Activated naive CD8-positive, alpha-beta T cell (primary cell): ENCODE results near the gene RAB10.
"Not testable (repeated sequence)": the region's sequence is repeated elsewhere in the genome, so short reads cannot be mapped to it uniquely, and the experiment has no call there.

Experiments
- H3K27ac Mint-ChIP-seq: one replicate; pipeline ENCODE4 v1.8.0; 2021; ENCODE audit warnings: mixed read lengths
- H3K27me3 Mint-ChIP-seq: one replicate; pipeline ENCODE4 v1.8.0; 2021; ENCODE audit warnings: mixed read lengths
- H3K36me3 Mint-ChIP-seq: one replicate; pipeline ENCODE4 v1.8.0; 2021; ENCODE audit warnings: mixed read lengths
- H3K4me1 Mint-ChIP-seq: one replicate; pipeline ENCODE4 v1.8.0; 2021; ENCODE audit warnings: low read depth, mixed read lengths
- H3K4me3 Mint-ChIP-seq: one replicate; pipeline ENCODE4 v1.8.0; 2021; ENCODE audit warnings: mild to moderate bottlenecking, mixed read lengths
- H3K9me3 Mint-ChIP-seq: one replicate; pipeline ENCODE4 v1.8.0; 2021; ENCODE audit warnings: low read depth, mixed read lengths

RAB10 gene

DNA sequence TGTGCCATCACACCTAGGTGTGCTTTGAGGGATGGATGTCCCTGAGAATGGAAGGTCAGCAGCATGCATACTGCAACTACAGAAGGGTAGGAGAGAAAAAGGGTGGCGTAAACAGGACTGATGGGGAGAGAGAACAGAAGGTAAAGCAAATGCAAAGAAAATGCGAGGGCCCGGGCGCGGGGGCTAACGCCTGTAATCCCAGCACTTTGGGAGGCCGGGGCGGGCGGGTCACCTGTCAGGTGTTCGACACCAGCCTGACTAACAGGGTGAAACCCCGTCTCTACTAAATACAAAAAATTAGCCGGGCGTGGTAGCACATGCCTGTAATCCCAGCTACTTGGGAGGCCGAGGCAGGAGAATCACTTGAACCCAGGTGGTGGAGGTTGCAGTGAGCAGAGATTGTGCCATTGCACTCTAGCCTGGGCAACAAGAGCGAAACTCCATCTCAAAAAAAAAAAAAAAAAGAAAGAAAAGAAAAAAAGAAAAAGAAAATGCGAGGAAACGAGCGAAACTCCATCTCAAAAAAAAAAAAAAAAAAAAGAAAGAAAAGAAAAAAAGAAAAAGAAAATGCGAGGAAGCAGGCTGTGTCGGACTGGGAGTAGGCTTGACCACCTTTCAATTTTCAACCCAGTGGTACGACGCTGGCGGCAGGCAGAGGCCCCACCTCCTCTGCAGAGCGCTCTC lies 1.2 kb upstream of the RAB10 start:
- H3K36me3 Mint-ChIP-seq, H3K27me3 Mint-ChIP-seq, H3K9me3 Mint-ChIP-seq: not testable (repeated sequence)
- Mint-ChIP-seq H3K27ac (peak overlapping the region; percentile 90), H3K4me1 (peaks cover 25% of the 10 kb centered on the region), H3K4me3 (peak overlapping the region; percentile 92)

DNA sequence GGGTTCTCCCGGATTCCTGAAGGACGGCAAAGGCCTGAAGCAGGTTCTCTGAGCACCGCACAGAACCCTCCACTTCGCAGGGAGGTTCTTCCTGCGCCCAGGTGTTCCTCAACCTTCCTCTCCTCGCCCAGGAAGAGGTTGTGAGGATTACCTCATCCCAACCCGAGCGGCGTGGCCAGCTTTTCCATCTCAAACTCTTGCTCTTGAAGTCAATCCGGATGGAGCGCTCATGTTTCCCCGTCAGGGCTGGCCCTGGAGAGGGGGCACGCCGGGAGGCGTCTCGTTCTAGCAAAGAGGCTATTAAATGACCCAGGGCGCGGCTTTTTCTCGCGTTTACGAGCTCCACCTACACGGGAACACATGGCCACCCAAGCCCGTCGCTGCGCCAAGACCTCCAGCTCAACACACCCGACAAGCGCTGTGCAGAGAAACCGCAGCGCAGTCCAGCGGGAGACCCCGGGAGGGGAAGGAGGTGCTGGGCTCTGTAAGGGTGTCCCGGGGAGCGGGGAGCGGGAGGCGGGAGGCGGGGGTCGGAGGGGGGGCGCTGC lies 540 bp upstream of the RAB10 start:
- no peaks in the 10 kb centered on the region for H3K36me3 Mint-ChIP-seq
- H3K4me1 Mint-ChIP-seq: peaks cover 29% of the 10 kb centered on the region
- no peaks in the 10 kb centered on the region for H3K9me3 Mint-ChIP-seq
- H3K4me3 Mint-ChIP-seq: peak overlapping the region; percentile 92
- peak overlapping the region; percentile 90 for H3K27ac Mint-ChIP-seq
- H3K27me3 Mint-ChIP-seq: no peaks in the 10 kb centered on the region

DNA sequence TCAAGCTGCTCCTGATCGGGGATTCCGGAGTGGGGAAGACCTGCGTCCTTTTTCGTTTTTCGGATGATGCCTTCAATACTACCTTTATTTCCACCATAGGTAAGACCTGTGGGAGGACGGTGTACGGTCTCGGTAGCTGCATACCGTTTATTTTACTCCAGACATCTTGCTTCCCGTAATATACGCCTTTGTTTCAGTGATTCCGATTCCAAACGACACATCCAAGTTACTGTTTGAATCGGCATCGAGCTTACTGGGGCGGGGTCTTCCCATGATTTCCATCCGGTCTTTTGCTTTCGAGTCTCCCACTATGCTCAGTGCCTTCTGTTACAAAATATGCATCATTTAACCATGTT lies 731 bp downstream of the RAB10 start:
- Mint-ChIP-seq H3K4me3 (peak overlapping the region; percentile 92), H3K27ac (peak overlapping the region; percentile 93), H3K9me3 (no peaks in the 10 kb centered on the region), H3K27me3 (no peaks in the 10 kb centered on the region), H3K4me1 (peaks cover 32% of the 10 kb centered on the region), H3K36me3 (no peaks in the 10 kb centered on the region)

DNA sequence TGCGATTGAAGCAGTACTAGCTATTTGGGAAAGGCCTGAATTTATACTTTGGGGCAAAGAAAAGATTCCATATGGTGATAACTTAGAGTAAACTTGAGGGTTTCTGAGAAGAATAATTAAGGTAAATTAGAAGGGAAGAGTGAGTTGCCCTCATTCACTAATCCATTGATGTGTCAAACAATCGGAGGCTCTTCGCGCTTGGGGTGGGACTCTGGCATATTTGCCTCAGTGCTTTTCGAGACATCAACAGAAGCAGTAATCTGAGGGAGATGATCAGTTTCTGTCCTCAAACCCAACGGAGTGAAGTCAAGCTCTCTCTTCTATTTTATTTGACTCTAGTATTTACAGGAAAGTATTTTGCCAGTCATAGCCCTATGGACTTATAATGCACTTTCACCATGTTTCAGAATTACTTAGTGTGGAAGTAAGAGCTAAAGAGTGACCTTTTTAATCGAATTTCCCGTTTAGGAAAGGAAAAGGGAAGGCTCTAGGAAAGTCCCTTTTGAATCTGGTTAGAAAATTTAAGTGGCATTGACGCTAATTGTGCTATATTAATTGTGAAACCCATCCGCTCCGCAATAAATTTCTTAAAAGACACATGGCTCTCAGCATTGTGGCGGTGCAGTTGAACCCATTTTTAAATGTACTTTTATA lies 1.3 kb downstream of the RAB10 start:
- Mint-ChIP-seq H3K4me1 (peaks cover 36% of the 10 kb centered on the region), H3K4me3 (peak overlapping the region; percentile 92), H3K36me3 (no peaks in the 10 kb centered on the region), H3K27me3 (no peaks in the 10 kb centered on the region), H3K9me3 (no peaks in the 10 kb centered on the region), H3K27ac (peak overlapping the region; percentile 93)

DNA sequence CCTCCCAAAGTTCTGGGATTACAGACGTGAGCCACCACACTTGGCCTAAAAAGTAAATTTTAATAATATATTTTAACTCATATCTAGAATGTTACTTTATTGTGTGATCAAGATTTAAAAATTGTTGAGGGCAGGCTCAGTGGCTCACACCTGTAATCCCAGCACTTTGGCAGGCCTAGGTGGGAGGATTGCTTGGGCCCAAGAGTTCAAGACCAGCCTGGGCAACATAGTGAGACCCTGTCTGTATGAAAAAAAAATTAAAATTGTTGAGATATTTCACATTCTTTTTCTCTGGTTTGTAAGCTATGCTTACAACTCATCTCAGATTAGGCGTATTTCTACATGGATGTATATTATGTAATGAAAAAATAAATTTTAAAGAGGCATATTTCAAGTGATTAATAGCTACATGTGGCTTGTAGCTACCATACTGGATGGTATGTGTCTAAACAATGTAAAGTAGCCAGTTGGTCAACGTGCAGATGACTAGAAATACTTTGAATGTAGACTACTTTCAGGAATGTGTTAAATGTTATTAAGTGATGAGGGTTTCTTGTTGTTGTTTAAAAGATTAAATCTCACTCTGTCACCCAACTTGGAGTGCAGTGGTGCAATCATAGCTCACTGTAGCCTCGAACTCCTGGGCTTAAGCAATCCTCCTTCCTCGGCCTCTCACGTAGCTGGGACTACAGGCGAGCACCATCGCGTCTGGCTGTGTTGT lies 5.9 kb downstream of the RAB10 start:
- Mint-ChIP-seq H3K27ac (no peak overlapping the region), H3K9me3 (no peaks in the 10 kb centered on the region), H3K27me3 (no peaks in the 10 kb centered on the region), H3K4me3 (no peak overlapping the region), H3K36me3 (no peaks in the 10 kb centered on the region), H3K4me1 (peaks cover 66% of the 10 kb centered on the region)

DNA sequence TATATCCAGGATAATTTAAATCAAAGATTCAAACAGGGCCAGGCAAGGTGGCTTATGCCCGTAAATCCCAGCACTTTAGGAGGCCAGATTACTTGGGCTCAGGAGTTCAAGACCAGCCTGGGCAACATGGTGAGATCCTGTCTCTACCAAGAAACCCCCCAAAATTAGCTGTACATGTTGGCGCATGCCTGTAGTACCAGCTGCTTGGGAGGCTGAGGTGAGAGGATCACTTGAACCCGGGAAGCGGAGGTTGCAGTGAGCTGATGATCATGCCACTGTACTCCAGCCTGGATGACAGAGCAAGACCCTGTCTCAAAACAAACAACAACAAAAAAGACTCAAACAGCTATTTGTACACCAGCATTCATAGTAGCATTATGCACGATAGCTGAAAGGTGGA lies 9.2 kb downstream of the RAB10 start:
- no peaks in the 10 kb centered on the region for H3K9me3 Mint-ChIP-seq
- H3K36me3 Mint-ChIP-seq: peaks cover 4% of the 10 kb centered on the region
- no peaks in the 10 kb centered on the region for H3K27me3 Mint-ChIP-seq
- H3K27ac Mint-ChIP-seq: peak overlapping the region; percentile 18
- H3K4me3 Mint-ChIP-seq: no peak overlapping the region
- peaks cover 58% of the 10 kb centered on the region for H3K4me1 Mint-ChIP-seq

DNA sequence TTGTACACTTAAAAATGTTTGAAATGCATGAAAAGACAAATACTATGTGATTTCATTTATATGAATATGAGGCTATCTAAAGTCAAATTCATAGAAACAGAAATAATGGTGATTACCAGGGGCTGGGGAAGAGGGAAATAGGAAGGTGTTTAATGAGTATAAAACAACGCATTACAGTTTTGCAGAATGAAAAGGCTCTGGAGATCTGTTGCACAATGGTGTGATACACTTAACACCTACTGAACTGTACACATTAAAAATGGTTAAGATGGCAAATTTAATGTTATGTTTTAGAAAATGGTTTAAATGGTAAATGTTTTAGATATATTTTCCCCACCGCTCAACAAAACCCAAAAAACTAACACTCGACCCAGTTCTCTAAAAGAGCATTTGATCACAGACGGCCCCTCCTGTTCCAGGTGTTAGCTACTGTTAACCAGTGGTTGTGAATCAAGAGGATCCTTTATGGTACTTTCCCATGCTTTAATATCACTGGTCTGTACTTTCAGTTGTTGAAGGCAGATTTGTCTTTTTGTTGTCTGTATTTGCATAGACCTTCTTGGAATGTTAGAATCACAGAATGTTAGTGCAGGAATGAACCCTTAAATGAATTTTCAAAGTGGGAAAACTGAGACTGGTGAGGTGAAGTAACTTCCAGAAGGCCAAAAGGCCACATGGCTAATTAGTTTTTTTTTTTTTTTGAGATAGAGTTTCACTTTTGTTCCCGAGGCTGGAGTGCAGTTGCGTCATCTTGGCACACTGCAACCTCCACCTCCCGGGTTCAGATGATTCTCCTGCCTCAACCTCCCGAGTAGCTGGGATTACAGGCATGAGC lies 10.2 kb downstream of the RAB10 start:
- Mint-ChIP-seq H3K27me3 (no peaks in the 10 kb centered on the region), H3K4me3 (peak overlapping the region; percentile 52), H3K36me3 (peaks cover 6% of the 10 kb centered on the region), H3K27ac (peak overlapping the region; percentile 18), H3K4me1 (peaks cover 62% of the 10 kb centered on the region), H3K9me3 (no peaks in the 10 kb centered on the region)

DNA sequence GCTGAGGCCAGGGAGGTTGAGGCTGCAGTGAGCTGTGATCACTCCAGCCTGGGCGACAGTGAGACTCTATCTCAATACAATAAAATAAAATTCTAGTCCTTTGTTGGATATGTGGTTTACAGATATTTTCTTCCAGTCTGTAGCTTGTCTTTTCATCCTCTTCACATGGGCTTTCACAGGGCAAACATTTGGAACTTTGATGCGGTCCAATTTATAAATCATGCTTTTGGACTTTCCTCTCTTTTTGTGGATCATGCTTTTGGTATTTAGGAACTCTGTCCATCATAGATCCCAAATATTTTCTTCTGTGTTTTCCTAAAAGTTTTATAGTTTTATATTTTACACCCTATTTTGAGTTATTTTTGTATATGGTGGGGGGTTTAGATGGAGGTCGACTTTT lies 14.9 kb downstream of the RAB10 start:
- no peak overlapping the region for H3K4me3 Mint-ChIP-seq
- H3K27ac Mint-ChIP-seq: no peak overlapping the region
- H3K36me3 Mint-ChIP-seq: peaks cover 6% of the 10 kb centered on the region

DNA sequence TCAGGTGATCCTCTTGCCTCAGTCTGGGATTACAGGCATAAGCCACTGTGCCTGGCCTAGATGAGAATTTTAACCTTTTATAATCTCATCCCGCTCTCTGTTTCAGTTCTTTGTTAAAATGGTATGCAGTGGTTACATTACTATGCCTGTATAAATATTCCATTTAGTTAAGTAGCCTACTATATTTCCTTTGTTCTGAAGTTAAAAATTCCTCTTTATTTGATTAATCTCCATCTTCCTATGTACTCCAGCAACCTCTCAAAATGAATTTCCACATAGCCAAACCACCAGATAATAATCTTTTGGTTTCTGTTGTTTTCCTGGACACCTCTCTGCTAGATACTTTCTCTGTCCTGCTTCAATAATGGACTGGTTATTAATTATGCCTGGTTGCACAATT lies 15.8 kb downstream of the RAB10 start:
- no peak overlapping the region for H3K4me3 Mint-ChIP-seq
- no peaks in the 10 kb centered on the region for H3K27me3 Mint-ChIP-seq
- H3K9me3 Mint-ChIP-seq: no peaks in the 10 kb centered on the region
- peaks cover 6% of the 10 kb centered on the region for H3K36me3 Mint-ChIP-seq
- H3K4me1 Mint-ChIP-seq: peaks cover 62% of the 10 kb centered on the region
- H3K27ac Mint-ChIP-seq: peak overlapping the region; percentile 16

More for the DNA sequence above, 14.9 kb downstream of the RAB10 start:
- H3K9me3 Mint-ChIP-seq: no peaks in the 10 kb centered on the region
- H3K27me3 Mint-ChIP-seq: no peaks in the 10 kb centered on the region
- peaks cover 65% of the 10 kb centered on the region for H3K4me1 Mint-ChIP-seq

DNA sequence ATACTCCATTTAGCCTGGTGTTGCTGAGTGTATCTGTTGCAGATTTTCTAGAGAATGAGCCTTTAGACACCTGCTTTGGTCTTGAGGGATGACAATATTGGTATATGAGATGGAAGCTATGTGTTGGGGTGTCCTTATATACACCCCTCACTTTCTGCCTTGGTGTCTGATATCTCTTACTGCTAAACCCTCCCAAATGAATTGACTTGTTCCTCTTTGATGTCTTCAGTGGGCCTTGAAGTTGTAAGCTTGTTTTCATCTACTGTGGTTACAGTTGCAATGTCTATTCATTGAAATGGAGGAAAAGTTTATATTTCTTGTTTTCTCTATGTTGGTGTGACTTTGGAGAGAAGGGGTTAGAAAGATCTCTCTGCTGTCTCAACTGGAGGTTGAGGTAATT lies 18.9 kb downstream of the RAB10 start:
- Mint-ChIP-seq H3K27me3 (no peaks in the 10 kb centered on the region), H3K36me3 (peaks cover 2% of the 10 kb centered on the region), H3K27ac (no peak overlapping the region), H3K4me3 (no peak overlapping the region), H3K9me3 (no peaks in the 10 kb centered on the region), H3K4me1 (peaks cover 71% of the 10 kb centered on the region)

DNA sequence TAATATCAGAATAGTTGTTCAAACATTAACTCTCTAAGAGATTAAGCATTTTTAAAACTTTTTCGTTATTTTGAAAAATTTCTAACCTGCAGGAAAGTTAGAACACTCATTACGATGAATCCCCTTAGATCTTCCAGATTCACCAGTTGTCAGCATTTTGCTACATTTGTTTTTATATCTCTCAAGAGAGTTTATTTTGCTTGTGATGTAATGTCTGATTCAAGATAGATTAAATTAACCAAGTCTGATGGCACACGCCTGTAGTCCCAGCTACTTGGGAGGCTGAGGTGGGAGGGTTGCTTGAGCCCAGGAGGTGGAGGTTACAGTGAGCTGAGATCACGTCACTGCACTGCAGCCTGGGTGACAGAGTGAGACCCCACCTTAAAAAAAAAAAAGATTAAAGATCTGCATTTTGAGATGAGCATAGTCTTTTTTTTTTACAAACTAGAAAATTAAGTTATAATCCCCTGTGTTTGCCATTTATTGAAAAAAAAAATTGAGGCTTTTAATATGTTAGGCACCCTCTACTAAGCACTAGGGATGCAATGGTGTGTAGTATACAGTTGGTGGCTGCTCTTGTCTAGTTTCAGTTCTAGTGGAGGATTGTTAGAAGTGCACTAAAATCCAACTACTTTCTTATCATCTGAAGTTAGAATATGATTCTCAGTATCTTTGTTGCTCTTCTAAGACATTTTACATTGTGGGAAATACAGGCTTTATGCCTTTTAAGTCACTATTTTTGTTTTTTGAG lies 20.9 kb downstream of the RAB10 start:
- Mint-ChIP-seq H3K27ac (no peak overlapping the region), H3K4me1 (peaks cover 71% of the 10 kb centered on the region), H3K27me3 (no peaks in the 10 kb centered on the region), H3K4me3 (no peak overlapping the region), H3K9me3 (no peaks in the 10 kb centered on the region), H3K36me3 (no peaks in the 10 kb centered on the region)

DNA sequence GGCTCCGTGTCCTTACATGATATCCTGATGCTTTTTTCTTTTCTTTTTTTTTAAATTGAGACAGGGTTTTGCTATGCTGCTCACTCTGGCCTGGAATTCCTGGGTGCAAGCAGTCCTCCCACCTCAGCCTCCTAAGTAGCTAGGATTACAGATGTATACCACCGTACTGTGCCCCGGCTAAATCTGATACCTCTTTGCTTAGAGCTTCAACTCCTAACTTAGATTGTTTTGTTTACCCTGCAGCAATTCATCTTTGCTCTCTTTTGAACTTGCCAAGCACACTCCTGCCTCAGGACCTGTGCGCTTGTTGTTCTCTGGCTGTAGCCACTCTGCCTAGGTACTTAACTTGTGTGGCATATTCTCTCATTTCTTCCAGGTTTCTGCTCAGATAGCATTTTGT lies 24.5 kb downstream of the RAB10 start:
- no peaks in the 10 kb centered on the region for H3K36me3 Mint-ChIP-seq
- H3K27ac Mint-ChIP-seq: peak overlapping the region; percentile 50
- H3K4me3 Mint-ChIP-seq: no peak overlapping the region
- H3K27me3 Mint-ChIP-seq: no peaks in the 10 kb centered on the region
- H3K9me3 Mint-ChIP-seq: no peaks in the 10 kb centered on the region
- H3K4me1 Mint-ChIP-seq: peaks cover 48% of the 10 kb centered on the region

DNA sequence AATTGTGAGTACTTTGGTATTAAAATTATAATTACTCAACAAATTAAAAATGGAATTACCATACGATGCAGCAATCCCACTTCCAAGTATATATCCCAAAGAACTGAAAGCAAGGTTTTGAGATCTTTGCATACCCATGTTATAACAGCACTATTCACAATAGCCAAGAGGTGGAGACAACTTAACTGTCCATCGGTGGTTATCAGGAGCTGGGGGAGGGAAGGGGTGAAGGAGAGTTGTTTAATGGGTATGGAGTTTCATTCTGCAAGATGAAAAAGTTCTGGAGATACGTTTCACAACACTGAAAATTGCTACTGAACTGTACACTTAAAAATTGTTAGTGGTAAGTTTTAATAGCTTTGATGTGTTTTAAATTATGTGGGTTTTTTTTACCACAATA lies 25.7 kb downstream of the RAB10 start:
- Mint-ChIP-seq H3K27me3 (no peaks in the 10 kb centered on the region), H3K4me3 (no peak overlapping the region), H3K36me3 (no peaks in the 10 kb centered on the region), H3K4me1 (peaks cover 44% of the 10 kb centered on the region), H3K9me3 (no peaks in the 10 kb centered on the region), H3K27ac (no peak overlapping the region)

DNA sequence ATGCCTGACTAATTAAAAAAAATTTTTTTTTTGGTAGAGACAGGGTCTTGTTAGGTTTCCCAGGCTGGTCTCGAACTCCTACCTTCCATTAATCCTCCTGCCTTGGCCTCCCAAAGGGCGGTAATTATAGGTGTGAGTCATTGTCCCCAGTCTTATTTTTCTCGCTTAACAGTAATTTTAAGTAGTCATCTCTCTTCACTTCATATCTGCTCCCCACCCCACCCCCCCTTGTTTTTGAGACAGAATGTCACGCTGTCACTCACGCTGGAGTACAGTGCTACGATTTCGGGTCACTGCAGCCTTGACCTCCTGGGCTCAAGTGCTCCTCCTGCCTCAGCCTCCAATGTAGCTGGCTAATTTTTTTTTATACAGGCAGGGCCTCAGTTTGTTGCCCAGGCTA lies 27.7 kb downstream of the RAB10 start:
- Mint-ChIP-seq H3K4me1 (peaks cover 42% of the 10 kb centered on the region), H3K27me3 (no peaks in the 10 kb centered on the region), H3K4me3 (no peak overlapping the region), H3K36me3 (peaks cover 4% of the 10 kb centered on the region), H3K9me3 (no peaks in the 10 kb centered on the region), H3K27ac (peak overlapping the region; percentile 41)
